T-helper 9 cell (primary cell): ENCODE measurements around the gene STAMBP.

ENCODE experiments used
- DNase-seq: peaks from one replicate; pipeline ENCODE4 v3.0.0-alpha.2; 2020

Gene STAMBP

GRCh38 chr2:73908689-73909652 lies 80.2 kb downstream of the STAMBP start:
- DNase-seq, result no peak

GRCh38 chr2:73910873-73911547 lies 82.2 kb downstream of the STAMBP start:
- no peak for DNase-seq

DNA sequence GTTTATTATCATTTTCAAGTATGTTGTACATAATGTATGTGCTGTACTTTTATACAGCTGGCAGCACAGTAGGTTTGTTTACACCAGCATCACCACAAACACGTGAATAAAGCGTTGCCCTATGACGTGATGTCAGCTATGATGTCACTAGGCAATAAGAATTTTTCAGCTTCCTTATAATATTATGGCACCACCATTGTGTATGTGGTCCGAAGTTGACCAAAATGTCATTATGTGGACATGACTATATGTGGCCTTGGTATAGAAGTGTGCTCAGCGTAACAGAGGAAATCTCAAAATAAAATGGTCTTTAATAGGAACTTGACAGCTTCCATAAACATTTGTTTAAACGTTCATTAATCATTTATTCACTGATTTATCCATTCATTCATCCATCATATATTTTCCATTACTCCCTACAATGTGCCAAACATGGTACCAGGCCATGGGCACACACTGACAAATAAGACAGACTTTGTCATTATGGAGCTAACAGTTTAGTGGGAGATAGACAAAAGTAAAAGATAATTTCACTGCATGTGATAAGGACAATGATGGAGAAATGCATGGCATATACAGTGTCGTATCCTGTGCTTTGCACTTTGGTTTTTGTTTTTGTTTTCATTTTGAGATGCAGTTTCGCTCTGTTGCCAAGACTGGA lies 82.9 kb downstream of the STAMBP start:
- DNase-seq, result no peak

- no peak for DNase-seq
Measured at GRCh38 chr2:73913414-73914054, 84.8 kb downstream of the STAMBP start.

- DNase-seq, result no peak
Measured at GRCh38 chr2:73914667-73915066, 85.9 kb downstream of the STAMBP start.

DNA sequence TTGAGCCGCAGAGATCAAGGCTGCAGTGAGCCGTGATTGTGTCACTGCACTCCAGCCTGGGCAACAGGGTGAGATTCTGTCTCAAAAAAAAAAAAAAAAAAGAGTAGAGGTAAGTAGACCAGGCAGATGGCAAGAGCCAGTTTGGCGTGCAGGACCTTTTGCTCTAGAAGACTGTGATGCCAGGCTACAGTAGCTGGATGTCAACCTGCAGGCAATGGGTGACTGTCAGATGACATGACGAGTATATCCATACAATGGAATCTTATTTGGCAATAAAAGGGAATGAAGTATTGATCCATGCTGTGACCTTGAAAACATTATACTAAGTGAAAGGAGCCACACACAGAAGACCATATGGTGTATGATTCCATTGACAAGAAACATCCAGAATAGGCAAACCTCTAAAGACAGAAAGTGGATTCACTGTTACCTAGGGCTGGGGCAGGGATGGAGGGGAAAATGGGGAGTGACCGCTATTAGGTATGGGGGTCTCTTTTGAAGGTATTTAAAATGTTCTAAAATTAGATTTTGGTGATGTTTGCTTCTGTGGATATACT lies 86.8 kb downstream of the STAMBP start:
- DNase-seq, result no peak

- DNase-seq, result no peak
Measured at GRCh38 chr2:73916666-73917065, 87.9 kb downstream of the STAMBP start.

DNA sequence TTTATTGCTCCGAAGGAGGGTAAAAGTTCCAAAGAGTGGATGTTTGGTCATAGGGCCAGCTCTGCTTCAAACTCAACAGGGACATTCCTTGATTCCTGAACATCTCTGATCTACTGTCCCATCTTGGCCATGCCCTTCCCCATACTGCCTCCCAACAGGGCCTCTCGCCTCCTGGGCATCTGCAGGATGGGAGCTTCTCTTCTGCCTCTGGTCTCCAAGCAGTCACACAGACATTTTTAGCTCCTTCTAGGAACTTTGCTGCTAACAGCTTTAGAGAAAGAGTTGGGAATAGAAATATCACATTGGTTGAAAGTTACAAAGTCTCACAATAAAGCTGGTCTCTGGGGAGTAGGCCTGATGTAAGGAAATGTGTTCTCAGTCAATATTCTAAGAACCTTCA lies 88.5 kb downstream of the STAMBP start:
- DNase-seq, result no peak

DNA sequence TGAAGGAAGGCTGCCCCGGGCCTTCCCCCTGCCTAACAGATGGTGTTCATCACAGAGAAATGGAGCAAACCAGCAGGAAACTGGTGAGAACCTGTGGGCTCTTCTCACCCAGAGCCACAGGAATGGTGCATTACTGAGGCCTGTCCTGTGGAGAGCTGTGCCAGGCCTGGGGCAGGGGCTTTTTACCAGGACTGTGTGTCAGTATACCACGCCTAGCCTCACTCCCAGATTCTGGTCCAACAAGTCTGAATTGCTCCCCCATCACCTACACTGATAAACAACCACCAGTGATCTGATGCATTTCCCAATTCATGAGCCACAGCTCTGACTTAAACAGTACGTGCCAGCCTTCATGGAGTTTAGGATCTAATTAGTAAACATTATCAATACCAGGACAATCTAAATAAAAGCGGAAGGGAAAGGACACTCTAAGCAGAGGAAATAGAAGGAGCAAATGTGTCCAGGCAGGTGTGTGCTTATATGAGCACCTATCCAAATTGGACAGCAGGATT lies 89.0 kb downstream of the STAMBP start:
- no peak for DNase-seq

DNA sequence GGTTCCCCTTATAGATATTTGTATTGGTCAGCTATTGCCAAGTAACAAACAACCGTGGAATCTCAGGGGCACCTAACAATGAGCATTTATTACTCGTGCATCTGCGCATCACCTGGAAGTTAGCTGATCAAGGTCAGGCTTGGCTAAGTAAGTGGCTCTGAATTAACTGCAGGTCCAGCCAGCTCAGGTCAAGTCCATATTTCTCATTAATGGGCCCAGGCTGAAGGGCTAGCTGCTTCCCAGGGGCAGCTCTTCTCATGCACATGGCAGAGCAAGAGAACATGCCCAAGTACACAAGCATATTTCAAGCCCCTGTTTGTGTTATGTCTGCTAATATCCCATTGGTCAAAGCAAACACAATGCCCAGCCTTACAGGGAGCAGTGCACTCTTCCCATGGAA lies 90.1 kb downstream of the STAMBP start:
- no peak for DNase-seq

- no peak for DNase-seq
Measured at GRCh38 chr2:73919596-73920228, 91.0 kb downstream of the STAMBP start.

GRCh38 chr2:73920577-73921545 lies 92.1 kb downstream of the STAMBP start:
- DNase-seq, result peak; percentile 17

DNA sequence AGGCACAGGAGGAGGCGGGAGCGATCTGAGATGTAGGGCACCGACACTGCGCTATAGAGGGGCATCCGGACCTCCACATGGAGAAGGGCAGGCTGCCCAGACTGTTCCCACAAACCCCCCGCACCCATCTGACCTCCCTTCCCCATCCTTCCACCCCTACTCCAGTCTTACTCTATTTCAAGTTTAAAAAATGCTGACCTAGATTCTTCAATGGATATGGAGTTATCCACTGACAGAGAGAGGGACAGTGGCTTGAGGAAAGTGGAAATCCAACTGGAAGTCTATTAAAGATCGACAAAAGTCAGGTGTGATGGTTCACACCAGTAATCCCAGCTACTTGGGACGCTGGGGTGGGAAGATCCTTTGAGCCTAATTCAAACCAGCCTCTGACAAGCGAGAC lies 92.8 kb downstream of the STAMBP start:
- no peak for DNase-seq

GRCh38 chr2:73922681-73923080 lies 93.9 kb downstream of the STAMBP start:
- DNase-seq, result no peak
